Uterus (tissue), 4 donors: ENCODE data around the gene MSH4. TPM values are rescaled to one million over a fixed set of nuclear protein-coding genes. Genes with fewer than 3 reads are reported as not detected.

Source experiments
- DNase-seq, 2 donors: peaks; one replicate each; pipeline ENCODE4 v3.0.0-alpha.2; 2019 to 2020
- H3K27ac ChIP-seq, 2 donors: fragments of 200-600 bp; sonication (generic); 1 replicate in 1 of 2; 2 replicates in 1 of 2; pipeline ENCODE4 v1.5.1; 2016 to 2018
- H3K27me3 ChIP-seq, 2 donors: fragments of 200-600 bp; sonication (generic); one replicate each; pipeline ENCODE4 v1.5.1; 2018 to 2019; ENCODE audit warnings: control low read depth in 1 of 2
- H3K36me3 ChIP-seq, 2 donors: fragments of 200-600 bp; sonication (generic); one replicate each; pipeline ENCODE4 v1.5.1; 2019; ENCODE audit warnings: control low read depth in 1 of 2
- H3K4me1 ChIP-seq, 2 donors: fragments of 200-600 bp; sonication (generic); one replicate each; pipeline ENCODE4 v1.5.1; 2018 to 2019; ENCODE audit warnings: control low read depth in 1 of 2
- H3K4me3 ChIP-seq, 2 donors: fragments of 200-600 bp; sonication (generic); 1 replicate in 1 of 2; 2 replicates in 1 of 2; pipeline ENCODE4 v1.5.1; 2018 to 2019; ENCODE audit warnings: mild to moderate bottlenecking in 1 of 2
- H3K9me3 ChIP-seq, 2 donors: fragments of 200-600 bp; sonication (generic); one replicate each; pipeline ENCODE4 v1.5.1; 2019; ENCODE audit warnings: control low read depth in 1 of 2
- POLR2A ChIP-seq, 2 donors: fragments of 450-650 bp; IDR thresholded peaks; one replicate each; pipeline ENCODE4 v1.6.1; 2016; ENCODE audit warnings: antibody characterized with exemption in 2 of 2, mild to moderate bottlenecking in 1 of 2, moderate library complexity in 1 of 2
- intact Hi-C: fragments of 100-400 bp; cut with DNase I; formaldehyde crosslinking; loops from one replicate; pipeline ENCODE4 v1.15.1; 2023; ENCODE audit warnings: low total_unique reads
- total RNA-seq, 4 donors: library from RNA; depleted of rRNA in 3 of 4; stranded (reverse); fragments of >200 nt in 3 of 4; gene quantifications; one replicate each; pipeline versions ENCODE4 v1.1.0 to v1.2.4, GENCODE V29; 2014 to 2023
- TF ChIP-seq, protein P1 (sequence below), 4 experiments: fragments of 200-600 bp in 2 of 4; fragments of 450-650 bp in 2 of 4; sonication (generic) in 2 of 4; IDR thresholded peaks; one replicate each; pipeline ENCODE4 v1.5.1; 2016 to 2019; ENCODE audit warnings: antibody characterized with exemption in 4 of 4, mild to moderate bottlenecking in 2 of 4, moderate library complexity in 1 of 4
- donor health status: DM: yes; HTN: yes; CAD: no.

MSH4 gene
- total RNA-seq, 4 donors from 2014 or later, result 0.26 to 1.2 (median 0.39) TPM

DNA sequence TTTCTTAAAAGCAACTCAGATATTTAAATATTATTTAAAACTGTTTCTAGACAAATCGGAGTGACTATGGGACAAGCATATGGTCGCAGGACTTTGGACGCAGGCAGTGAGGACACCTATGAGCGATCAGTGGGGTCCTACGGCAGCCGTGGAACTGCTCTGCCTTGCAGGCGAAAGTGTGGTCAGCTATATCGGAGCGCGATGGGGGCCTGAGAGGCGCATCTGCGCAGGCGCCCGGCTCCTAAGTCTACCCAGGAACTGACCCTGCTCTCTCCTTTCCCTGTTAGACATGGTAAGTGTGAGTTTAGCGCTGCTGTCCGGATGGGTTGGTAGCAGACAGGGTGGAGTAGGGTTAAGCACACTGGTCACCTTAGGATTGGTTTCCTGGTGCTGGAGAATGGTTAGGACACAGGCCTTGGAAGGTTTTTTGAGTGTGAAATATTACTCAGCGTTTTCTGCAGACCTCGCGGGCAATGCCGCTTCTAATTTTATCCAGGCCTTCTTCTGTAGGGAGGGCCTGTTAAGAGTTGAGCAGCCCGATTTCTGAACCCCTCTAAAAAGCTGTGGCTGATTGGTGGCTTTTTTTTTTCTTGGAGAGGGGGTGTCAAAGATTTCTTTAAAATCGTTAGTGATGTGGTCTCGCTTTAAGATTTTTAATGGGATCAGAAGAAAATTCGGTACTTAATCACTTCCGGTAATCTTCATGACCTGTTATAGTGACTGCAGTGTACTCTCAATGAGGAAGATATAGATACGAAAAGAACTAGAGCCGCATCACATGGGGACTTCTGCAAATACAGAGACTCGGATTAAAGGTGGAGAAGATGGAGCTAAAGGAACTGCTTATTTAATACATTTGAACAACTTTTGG, 10.5 kb upstream of the MSH4 start, which contains the start of gene RABGGTB:
TSS of gene RABGGTB (plus strand) at position 274 of the 871 bp plus-strand sequence. CDS start at position 290, 16 bp downstream.
- Histone ChIP-seq H3K4me3 (peak within 1 kb of the TSS; percentile 53 to 69), H3K27ac (peak within 1 kb of the TSS; percentile 87 to 88), H3K9me3 (no peaks in the 10 kb centered on the region), H3K36me3 (no peaks in the 10 kb centered on the region), H3K27me3 (no peaks in the 10 kb centered on the region), H3K4me1 (peaks cover 0 to 9% of the 10 kb centered on the region in 2 donors)
- TF ChIP-seq, protein P1, sequence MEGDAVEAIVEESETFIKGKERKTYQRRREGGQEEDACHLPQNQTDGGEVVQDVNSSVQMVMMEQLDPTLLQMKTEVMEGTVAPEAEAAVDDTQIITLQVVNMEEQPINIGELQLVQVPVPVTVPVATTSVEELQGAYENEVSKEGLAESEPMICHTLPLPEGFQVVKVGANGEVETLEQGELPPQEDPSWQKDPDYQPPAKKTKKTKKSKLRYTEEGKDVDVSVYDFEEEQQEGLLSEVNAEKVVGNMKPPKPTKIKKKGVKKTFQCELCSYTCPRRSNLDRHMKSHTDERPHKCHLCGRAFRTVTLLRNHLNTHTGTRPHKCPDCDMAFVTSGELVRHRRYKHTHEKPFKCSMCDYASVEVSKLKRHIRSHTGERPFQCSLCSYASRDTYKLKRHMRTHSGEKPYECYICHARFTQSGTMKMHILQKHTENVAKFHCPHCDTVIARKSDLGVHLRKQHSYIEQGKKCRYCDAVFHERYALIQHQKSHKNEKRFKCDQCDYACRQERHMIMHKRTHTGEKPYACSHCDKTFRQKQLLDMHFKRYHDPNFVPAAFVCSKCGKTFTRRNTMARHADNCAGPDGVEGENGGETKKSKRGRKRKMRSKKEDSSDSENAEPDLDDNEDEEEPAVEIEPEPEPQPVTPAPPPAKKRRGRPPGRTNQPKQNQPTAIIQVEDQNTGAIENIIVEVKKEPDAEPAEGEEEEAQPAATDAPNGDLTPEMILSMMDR (IDR thresholded peaks at IDR 0.05), result no peak
- TF ChIP-seq POLR2A (IDR thresholded peaks at IDR 0.05), result peak; percentile 64 to 85
- intact Hi-C loops, result no loop called here
- peak; percentile 90 to 96 for DNase-seq

DNA sequence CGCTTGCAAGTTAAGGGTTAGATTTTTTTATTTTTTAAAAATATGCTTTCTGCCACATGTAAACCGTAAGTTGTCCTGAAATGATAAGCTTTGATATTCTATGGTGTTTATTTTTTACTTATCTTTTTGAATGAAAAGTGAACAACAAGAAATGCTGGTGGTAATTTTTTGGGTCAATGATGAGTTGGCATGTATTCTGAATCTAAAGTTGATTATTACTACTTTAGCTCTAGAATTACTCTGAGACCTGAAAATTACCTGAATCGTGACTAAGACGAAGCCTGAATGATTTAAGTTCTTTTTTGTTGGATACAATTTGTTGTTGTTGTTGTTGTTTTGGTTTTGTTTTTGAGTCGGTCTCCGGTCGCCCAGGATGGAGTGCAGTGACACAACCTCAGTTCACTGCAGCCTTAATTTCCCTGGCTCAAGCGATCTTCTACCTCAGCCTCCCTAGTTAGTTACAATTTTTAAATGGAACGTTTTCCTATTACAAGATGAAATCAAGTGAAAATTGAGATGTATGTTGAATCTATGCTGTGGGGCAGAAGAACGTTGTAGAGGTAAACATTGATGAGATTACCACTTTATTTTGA, 9.7 kb upstream of the MSH4 start:
- Histone ChIP-seq H3K4me1 (peaks cover 0 to 9% of the 10 kb centered on the region in 2 donors), H3K36me3 (no peaks in the 10 kb centered on the region), H3K9me3 (no peaks in the 10 kb centered on the region), H3K27me3 (no peaks in the 10 kb centered on the region), H3K4me3 (peak overlapping the region; percentile 53 to 69), H3K27ac (peak overlapping the region; percentile 87 to 88)
- DNase-seq, result no peak
- intact Hi-C loops, result no loop called here
- TF ChIP-seq, protein P1 (IDR thresholded peaks at IDR 0.05), result no peak

DNA sequence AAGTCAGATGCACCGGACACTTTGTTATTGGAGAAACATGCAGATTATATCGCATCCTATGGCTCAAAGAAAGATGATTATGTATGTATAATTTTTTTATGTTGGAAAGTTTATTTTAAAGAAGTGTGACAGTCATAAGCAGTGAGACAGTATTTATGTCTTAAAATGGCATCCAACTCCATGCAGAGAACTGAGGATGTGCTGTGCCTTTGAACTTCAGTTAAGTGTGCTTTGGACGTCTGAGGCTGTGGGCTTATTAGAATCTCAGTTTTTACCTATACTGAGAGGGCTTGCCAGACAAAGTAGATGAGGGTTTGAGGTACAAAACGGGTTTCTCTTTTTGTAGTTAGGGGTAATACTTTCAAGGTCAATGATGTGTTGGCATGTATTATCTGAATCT, 9.2 kb upstream of the MSH4 start:
- H3K36me3 ChIP-seq, result no peaks in the 10 kb centered on the region
- peaks cover 0 to 9% of the 10 kb centered on the region in 2 donors for H3K4me1 ChIP-seq
- TF ChIP-seq, protein P1 (IDR thresholded peaks at IDR 0.05), result no peak
- TF ChIP-seq POLR2A (IDR thresholded peaks at IDR 0.05), result no peak
- no peaks in the 10 kb centered on the region for H3K9me3 ChIP-seq
- H3K27ac ChIP-seq, result peak overlapping the region; percentile 25 to 88
- H3K27me3 ChIP-seq, result no peaks in the 10 kb centered on the region
- DNase-seq, result no peak
- peak overlapping the region; percentile 53 to 69 for H3K4me3 ChIP-seq
- intact Hi-C loops, result no loop called here

DNA sequence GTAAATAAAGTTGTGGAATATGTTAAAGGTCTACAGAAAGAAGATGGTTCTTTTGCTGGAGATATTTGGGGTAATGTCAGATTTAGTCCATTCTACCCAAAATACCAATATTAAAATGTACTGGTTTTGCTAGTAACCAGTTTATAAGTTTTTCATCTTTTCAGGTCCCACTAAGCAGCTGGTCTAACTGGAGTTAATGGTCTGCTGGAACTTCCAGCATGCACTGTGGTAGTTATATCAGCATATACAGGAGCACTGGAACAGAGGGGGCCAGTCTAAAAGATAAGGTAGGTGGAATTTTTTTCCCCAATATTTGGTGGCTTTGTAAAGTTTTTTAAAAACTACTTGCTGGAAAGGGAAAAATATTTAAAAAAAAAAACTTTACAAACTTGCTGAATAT, 6.7 kb upstream of the MSH4 start:
- Histone ChIP-seq H3K27me3 (no peaks in the 10 kb centered on the region), H3K36me3 (no peaks in the 10 kb centered on the region), H3K27ac (no peak overlapping the region), H3K4me1 (peaks cover 0 to 9% of the 10 kb centered on the region in 2 donors), H3K9me3 (no peaks in the 10 kb centered on the region), H3K4me3 (no peak overlapping the region)
- intact Hi-C loops, result no loop called here
- no peak for DNase-seq
- TF ChIP-seq, protein P1 (IDR thresholded peaks at IDR 0.05), result no peak
- TF ChIP-seq POLR2A (IDR thresholded peaks at IDR 0.05), result no peak

DNA sequence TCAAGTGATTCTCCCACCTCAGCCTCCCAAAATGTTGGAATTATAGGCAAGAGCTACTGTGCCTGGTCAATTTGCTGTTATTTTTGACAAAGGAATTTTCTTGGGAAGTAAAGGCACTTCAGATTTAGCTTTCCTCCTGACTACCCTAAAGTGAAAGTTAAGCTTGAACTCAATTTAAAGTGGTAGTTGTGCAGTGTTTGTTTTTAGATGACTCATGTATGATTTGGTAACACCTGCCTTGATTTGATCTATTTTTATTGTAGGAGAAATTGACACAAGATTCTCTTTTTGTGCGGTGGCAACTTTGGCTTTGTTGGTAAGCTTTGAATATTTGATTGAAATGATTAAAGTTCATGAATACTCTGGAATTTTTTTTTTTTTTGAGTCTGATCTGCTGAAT, 5.7 kb upstream of the MSH4 start:
- intact Hi-C loops, result no loop called here
- H3K27ac ChIP-seq, result no peak overlapping the region
- H3K9me3 ChIP-seq, result no peaks in the 10 kb centered on the region

More for the DNA sequence above, 5.7 kb upstream of the MSH4 start:
- no peak for DNase-seq
- Histone ChIP-seq H3K36me3 (no peaks in the 10 kb centered on the region), H3K4me1 (peaks cover 0 to 9% of the 10 kb centered on the region in 2 donors), H3K4me3 (no peak overlapping the region), H3K27me3 (no peaks in the 10 kb centered on the region)
- no peak for TF ChIP-seq POLR2A (IDR thresholded peaks at IDR 0.05)
- TF ChIP-seq, protein P1 (IDR thresholded peaks at IDR 0.05), result no peak
